Motor neuron (in vitro differentiated cells): ENCODE data around the gene SYTL3. TPM values are rescaled to one million over a fixed set of nuclear protein-coding genes. Genes with fewer than 3 reads are reported as not detected.

Source experiments
- ATAC-seq, 8 experiments: fragments of 200-7000 bp; cut with Tn5 transposase; replicated peaks in 6 of 8; 2 replicates each; pipeline ENCODE4 v1.8.0; 2021; ENCODE audit warnings: mild to moderate bottlenecking in 8 of 8, moderate library complexity in 8 of 8
- H3K27ac ChIP-seq, 2 donors: fragments of 250-450 bp; sonication (Bioruptor Pico); 2 replicates each; pipeline ENCODE4 v1.9.0; 2021; ENCODE audit warnings: antibody characterized with exemption in 2 of 2, mild to moderate bottlenecking in 2 of 2, moderate library complexity in 1 of 2
- H3K4me1 ChIP-seq, 2 donors: fragments of 250-450 bp; sonication (Bioruptor Pico); replicated peaks in 1 of 2; 2 replicates each; pipeline ENCODE4 v1.6.1; 2021; ENCODE audit warnings: antibody characterized with exemption in 2 of 2, mild to moderate bottlenecking in 2 of 2, moderate library complexity in 1 of 2
- H3K4me3 ChIP-seq, 5 donors: fragments of 250-450 bp; sonication (Bioruptor Pico); 2 replicates each; pipeline ENCODE4 v1.9.0; 2021; ENCODE audit warnings: antibody characterized with exemption in 5 of 5, mild to moderate bottlenecking in 5 of 5, moderate library complexity in 4 of 5
- WGBS, 10 experiments: fragments of 450-650 bp; shearing (Covaris generic); methylation state at CpG; one replicate each; pipeline ENCODE4 v1.0.0; 2022; 5-methylcytosine and 5-hydroxymethylcytosine counted together
- in situ Hi-C, 9 experiments: fragments of 400-800 bp; cut with MboI; loops; one replicate each; pipeline ENCODE4 v1.15.0; 2021; ENCODE audit warnings: low sequenced_read_pairs in 9 of 9, low pct_unique_long_range_greater_than_20kb in 2 of 9; ENCODE audit not compliant: unreplicated experiment in 9 of 9
- total RNA-seq, 8 experiments: library from RNA; unstranded; fragments of 300-600 nt; gene quantifications; 2 replicates each; pipeline versions ENCODE4 v1.2.3 to v1.2.4, GENCODE V29; 2022

Gene SYTL3
- total RNA-seq, 8 experiments from 2014 or later = 0.52 to 15.5 (median 1.3) TPM

DNA sequence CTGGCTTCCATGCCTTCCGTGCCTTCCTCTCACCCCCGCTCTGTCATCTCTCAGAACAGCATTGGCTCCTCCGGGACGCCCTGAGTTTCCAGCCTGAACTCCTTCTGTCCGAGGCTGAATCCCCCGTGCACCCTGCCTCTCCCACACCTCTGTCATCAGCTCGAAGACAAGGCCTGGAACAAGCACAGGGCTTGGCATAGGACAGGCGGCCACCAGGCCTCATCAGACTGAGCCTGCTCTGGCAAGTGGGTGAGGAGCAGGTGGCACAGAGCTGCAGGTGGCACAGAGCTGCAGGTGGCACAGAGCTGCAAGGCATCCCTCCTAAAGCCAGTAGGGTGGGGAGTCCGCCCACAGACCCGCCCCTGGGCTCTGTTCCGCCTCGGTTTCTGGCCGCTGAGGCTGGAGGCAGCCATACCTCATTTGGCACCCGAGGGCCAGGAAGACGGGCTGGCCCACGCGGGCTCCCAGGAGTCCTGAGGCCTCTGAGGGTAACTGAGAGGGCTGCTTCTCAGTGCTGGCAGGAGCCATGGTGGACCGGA lies 109.2 kb downstream of the SYTL3 start:
- no peak overlapping the region for H3K4me3 ChIP-seq
- in situ Hi-C loops = no loop called here
- WGBS, 10 experiments = 70 to 100% (median 81%) methylated on average over 2 to 7 of the region's 18 CpGs; no CpG with 5 or more reads in 5 of the 10 experiments
- peaks cover 5 to 12% of the 10 kb centered on the region in 2 donors for H3K4me1 ChIP-seq
- no peak for ATAC-seq
- H3K27ac ChIP-seq = no peak overlapping the region

DNA sequence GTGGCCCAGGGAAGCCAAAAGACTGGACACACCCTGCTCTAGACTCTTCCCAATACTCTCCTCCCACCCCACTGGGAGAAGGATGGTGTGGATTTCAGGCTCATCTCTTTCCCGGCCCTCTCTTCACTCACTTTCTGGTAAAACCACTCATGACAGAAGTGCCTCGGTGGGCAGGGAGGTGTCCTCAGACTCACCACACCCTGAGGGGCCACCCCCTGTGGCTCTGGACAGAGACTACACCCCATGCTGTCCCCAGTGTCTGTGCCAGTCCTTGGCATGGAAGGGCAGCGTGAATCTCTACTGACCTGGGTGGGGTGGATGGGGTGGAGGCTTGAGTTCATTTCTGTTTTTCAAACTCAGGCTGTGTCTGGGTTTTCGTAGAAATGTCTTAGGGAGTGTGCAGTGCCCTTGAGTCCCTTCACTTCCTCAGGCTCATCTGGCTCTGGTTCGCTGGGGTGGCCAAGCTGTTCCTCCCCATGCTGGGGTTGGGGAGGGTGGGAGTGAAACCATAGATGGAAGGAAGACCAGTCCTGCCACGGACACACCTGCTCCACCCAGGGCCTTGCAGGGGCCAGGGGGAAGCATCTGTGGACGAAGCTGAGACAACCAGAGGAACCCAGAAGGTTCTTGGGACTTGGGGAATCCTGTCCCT lies 110.2 kb downstream of the SYTL3 start:
- ATAC-seq = peak in 2 of 8 experiments; percentile 30 to 74
- Histone ChIP-seq H3K4me3 (no peak overlapping the region), H3K4me1 (peaks cover 5 to 12% of the 10 kb centered on the region in 2 donors), H3K27ac (no peak overlapping the region)
- in situ Hi-C loops = no loop called here
- WGBS, 10 experiments = 20 to 60% methylated on average over 1 of the region's 7 CpGs; no CpG with 5 or more reads in 8 of the 10 experiments

DNA sequence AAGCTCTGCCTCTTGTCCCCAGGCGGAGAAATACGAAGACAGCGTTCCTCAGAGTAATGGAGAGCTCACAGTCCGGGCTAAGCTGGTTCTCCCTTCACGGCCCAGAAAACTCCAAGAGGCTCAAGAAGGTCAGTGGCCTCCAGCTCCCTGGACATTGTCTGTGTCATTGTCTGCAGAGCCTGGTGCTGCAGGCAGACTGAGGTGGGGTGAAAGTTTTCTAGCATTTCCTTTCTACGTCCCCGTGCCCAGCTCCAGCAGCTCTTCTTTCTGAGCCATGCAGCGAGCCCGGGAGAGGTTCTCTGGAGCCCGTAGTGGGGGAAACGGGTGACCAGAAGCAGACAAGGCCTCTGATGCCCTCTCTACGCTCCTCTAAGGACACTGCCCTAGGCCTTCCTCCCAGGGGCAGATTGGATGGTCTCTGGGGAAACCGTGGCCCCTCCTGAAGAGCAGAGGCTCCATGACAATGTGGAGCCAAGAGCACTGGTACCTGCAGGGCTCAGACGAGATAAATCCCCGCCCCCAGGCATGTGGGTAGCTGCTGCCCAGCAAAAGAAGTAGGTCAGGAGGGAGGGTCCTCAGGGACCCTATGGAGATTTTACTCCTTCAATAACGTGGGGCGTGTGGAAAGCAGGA lies 110.9 kb downstream of the SYTL3 start:
- Histone ChIP-seq H3K27ac (no peak overlapping the region), H3K4me1 (peaks cover 5 to 12% of the 10 kb centered on the region in 2 donors), H3K4me3 (no peak overlapping the region)
- ATAC-seq = peak in 1 of 8 experiments; percentile 13
- in situ Hi-C loops = no loop called here
- 50 to 100% (median 74%) methylated on average over 1 to 7 of the region's 17 CpGs; no CpG with 5 or more reads in 4 of the 10 experiments for WGBS, 10 experiments

DNA sequence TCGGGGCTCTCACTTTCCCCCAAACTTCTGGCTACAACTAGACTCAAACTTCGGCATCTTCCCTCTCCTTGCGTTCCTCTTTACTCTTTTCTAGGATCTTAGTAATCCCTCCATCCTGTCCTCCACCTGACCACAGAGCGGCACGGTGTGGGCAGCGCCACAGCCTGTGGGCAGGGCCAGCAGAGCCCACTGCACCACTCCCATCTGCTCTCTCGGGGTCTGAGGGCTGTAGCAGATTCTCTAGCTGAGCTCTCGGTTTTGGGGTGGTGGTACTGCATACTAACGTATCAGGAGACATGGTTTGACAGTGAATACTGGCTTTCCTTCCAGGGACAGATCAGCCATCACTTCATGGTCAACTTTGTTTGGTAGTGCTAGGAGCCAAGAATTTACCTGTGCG lies 111.9 kb downstream of the SYTL3 start:
- peaks cover 5 to 12% of the 10 kb centered on the region in 2 donors for H3K4me1 ChIP-seq
- in situ Hi-C loops = no loop called here
- ATAC-seq = no peak
- H3K4me3 ChIP-seq = no peak overlapping the region
- WGBS, 10 experiments = 50 to 100% (median 95%) methylated on average over 1 to 8 of the region's 10 CpGs; no CpG with 5 or more reads in 2 of the 10 experiments
- no peak overlapping the region for H3K27ac ChIP-seq

DNA sequence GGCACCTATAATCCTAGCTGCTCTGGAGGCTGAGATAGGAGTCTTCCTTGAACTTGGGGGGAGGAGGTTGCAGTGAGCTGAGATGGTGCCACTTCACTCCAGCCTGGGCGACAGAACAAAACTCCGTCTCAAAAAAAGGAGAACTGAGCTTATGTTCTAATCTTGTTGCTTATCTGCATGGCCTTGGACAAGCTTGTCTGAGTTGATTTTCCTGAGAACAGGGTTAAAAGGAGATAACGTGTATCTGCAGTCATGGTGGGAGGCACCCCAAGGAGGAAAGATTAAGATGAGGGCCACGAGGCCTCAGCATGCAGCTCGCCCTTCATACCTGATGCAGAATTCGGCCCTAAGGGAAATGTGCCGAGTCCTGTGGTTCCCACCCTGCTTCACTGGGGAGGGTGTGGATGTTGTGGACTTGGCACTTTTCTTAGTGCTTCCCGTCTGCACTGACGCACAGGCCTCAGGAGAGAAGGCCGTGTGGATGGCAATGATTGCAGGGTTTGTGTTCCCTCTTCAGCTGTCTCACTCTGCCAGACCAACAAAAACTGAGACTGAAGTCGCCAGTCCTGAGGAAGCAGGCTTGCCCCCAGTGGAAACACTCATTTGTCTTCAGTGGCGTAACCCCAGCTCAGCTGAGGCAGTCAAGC lies 113.1 kb downstream of the SYTL3 start:
- WGBS, 10 experiments = 33 to 100% (median 80%) methylated on average over 1 to 10 of the region's 12 CpGs; no CpG with 5 or more reads in 1 of the 10 experiments
- Histone ChIP-seq H3K4me3 (no peak overlapping the region), H3K4me1 (peaks cover 0 to 6% of the 10 kb centered on the region in 2 donors), H3K27ac (no peak overlapping the region)
- ATAC-seq = peak in 2 of 8 experiments; percentile 38 to 70
- in situ Hi-C loops = no loop called here

DNA sequence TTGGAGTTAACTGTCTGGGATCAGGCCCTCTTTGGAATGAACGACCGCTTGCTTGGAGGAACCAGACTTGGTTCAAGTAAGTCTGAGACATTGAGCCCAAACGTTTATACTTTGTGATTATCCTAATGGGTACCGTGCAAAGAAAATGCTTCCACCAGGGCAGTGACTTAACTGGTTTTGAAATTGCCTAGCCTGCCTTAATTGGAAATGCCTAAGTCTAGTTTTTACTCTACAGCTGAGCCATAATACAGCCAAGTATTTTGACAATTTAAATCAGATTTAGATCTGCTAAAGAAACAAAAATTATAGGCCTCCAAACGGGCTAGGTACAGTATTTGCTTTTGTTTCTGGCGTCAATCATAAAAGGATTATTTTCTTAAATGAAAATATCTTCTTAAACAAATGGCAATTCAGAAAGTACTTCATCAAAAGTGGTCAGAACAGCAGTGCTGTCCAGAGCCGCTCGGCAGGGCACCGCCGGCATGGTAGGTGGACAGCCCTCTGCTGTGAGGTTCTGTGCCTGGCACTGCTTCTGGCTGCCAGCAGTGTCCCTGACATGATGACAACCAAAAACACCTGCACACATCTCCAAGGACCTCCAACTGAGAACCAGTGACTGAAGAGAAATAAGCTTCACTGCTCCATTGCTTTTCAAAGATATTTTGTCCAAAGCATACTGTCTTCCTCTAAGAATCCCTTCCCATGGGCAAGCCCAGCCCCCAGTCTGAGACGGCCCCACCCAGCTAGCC lies 113.8 kb downstream of the SYTL3 start:
- H3K27ac ChIP-seq = no peak overlapping the region
- peaks cover 0 to 4% of the 10 kb centered on the region in 2 donors for H3K4me1 ChIP-seq

DNA sequence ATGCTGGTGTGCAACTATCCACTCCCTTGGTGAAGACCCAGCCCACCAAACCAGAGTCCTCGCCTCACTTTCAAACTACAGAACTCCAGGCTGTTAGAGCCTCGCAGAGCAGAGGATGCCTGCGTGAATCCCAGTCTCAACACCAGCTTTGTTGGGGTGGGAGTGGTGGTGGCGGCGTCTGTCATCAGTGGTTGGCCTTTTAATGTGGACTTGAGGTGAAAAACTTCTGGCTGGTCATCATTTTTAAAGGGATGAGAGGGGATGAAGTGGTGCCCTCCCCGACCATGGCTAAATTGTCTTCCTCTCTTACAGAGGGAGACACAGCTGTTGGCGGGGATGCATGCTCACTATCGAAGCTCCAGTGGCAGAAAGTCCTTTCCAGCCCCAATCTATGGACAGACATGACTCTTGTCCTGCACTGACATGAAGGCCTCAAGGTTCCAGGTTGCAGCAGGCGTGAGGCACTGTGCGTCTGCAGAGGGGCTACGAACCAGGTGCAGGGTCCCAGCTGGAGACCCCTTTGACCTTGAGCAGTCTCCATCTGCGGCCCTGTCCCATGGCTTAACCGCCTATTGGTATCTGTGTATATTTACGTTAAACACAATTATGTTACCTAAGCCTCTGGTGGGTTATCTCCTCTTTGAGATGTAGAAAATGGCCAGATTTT lies 114.5 kb downstream of the SYTL3 start:
- Histone ChIP-seq H3K27ac (no peak overlapping the region), H3K4me1 (peaks cover 0 to 4% of the 10 kb centered on the region in 2 donors), H3K4me3 (no peak overlapping the region)
- WGBS, 10 experiments = 67 to 100% (median 100%) methylated on average over 1 to 4 of the region's 14 CpGs; no CpG with 5 or more reads in 4 of the 10 experiments
- in situ Hi-C loops = no loop called here
- no peak for ATAC-seq

More for the DNA sequence above, 113.8 kb downstream of the SYTL3 start:
- ATAC-seq = no peak
- no peak overlapping the region for H3K4me3 ChIP-seq
- WGBS, 10 experiments = 70 to 100% (median 85%) methylated on average over 1 to 10 of the region's 11 CpGs; no CpG with 5 or more reads in 1 of the 10 experiments
- in situ Hi-C loops = no loop called here

DNA sequence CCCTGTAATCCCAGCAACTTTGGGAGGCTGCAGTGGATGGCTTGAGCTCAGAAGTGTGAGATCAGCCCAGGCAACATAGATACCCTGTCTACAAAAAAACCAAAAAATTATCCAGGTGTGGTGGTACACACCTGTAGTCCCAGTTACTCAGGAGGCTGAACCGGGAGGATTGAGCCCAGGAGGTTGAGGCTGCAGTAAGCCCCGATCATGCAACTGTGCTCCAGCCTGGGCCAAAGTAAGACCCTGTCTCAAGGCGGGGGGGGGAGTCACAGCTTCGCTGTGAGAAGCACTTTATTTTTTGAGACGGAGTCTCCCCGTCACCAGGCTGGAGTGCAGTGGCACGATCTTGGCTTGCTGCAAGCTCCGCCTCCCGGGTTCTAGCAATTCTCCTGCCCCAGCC lies 115.1 kb downstream of the SYTL3 start:
- in situ Hi-C loops = no loop called here
- Histone ChIP-seq H3K4me3 (no peak overlapping the region), H3K4me1 (peaks cover 0 to 4% of the 10 kb centered on the region in 2 donors), H3K27ac (no peak overlapping the region)
- ATAC-seq = no peak
- WGBS, 10 experiments = 70 to 100% (median 98%) methylated on average over 1 to 6 of the region's 9 CpGs; no CpG with 5 or more reads in 6 of the 10 experiments

DNA sequence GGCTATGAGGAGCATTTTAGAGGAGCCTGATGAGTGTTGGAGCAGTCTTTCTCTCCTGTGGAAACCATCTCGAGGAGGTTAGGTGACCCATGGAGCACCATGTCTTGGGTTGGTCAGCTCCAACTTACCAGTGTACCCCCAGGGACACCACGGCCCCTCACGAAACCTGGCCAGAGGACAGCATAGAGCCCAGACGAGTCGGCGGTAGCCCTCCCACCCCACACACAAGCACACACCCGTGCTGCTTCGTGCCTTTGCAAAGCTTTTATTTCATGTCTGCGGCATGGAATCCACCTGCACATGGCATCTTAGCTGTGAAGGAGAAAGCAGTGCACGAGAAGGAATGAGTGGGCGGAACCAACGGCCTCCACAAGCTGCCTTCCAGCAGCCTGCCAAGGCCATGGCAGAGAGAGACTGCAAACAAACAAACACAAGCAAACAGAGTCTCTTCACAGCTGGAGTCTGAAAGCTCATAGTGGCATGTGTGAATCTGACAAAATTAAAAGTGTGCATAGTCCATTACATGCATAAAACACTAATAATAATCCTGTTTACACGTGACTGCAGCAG lies 115.7 kb downstream of the SYTL3 start:
- ATAC-seq = peak in 1 of 8 experiments; percentile 7
- H3K27ac ChIP-seq = no peak overlapping the region
- H3K4me1 ChIP-seq = peaks cover 0 to 4% of the 10 kb centered on the region in 2 donors
- WGBS, 10 experiments = 60 to 100% (median 87%) methylated on average over 1 to 8 of the region's 13 CpGs
- no peak overlapping the region for H3K4me3 ChIP-seq
- in situ Hi-C loops = no loop called here

DNA sequence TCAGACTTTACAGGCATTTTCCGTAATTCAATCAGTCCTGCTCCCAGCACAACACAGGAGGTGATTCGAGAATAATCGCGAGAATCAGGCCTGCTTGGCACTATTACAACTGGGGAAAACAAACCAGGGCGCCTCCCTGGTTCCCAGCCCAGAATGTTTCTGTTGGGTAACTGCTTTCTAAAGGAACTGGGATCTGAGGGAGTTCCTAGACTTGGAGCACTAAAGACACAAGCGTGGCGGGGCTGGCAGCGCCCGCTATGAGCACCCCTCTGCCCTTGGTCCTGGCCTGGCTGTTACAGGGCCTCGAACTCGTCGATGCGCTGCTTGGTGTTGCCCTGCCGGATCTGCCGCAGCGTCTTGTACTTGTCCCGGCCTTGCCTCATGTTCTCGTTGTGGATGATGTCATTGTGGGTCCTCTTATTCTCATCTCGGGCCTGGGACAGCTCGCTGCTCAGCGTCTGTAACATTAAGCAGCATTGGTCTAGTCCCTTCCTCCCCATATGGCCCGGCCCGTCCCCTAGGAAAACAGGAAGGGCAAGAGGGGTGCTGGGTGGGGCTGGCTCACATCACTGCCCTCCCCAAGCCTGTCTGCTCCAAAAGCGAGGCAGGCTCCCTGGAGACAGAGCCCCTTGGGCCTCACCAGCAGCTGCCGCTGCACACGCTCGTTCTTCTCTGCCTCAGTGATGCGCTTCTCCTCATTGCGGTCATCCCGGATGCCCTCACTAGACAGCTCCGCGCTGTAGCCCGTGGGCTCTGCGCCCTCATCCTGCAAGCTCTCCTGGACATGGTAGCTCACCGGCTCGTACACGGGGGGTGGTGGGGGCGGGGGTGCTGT lies 117.0 kb downstream of the SYTL3 start:
- no peaks in the 10 kb centered on the region for H3K4me1 ChIP-seq

DNA sequence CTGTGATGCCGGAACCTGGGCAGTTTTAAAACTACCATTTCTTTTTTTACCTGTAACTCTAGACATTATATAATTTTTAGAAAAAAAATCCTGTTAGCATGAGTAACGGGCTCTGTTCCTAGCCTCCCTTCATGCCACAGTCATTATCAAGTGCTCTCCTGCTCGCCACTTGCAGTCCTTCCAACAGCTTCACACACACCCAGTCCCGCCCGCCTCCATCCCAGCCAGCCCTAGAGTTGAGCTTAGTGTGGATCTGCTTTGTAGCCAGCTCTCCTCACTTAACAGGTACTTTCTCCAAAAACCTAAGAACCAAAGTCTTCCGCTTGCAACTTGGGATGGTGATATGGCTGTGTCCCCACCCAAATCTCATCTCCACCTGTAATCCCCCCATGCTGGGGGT lies 117.9 kb downstream of the SYTL3 start:
- Histone ChIP-seq H3K4me3 (no peak overlapping the region), H3K27ac (no peak overlapping the region), H3K4me1 (no peaks in the 10 kb centered on the region)
- in situ Hi-C loops = no loop called here
- peak in 1 of 8 experiments; percentile 8 for ATAC-seq
- WGBS, 10 experiments = 80 to 100% (median 95%) methylated on average over 1 to 3 of the region's 6 CpGs; no CpG with 5 or more reads in 4 of the 10 experiments

More for the DNA sequence above, 117.0 kb downstream of the SYTL3 start:
- WGBS, 10 experiments = 51 to 100% (median 92%) methylated on average over 1 to 17 of the region's 38 CpGs
- Histone ChIP-seq H3K4me3 (no peak overlapping the region), H3K27ac (no peak overlapping the region)
- in situ Hi-C loops = no loop called here
- ATAC-seq = no peak
